ENCODE results near the gene IL17RB.

GRCh38 chr3:53801319-53801718 lies 45.0 kb upstream of the IL17RB start:
- TF ChIP-seq, protein P1, sequence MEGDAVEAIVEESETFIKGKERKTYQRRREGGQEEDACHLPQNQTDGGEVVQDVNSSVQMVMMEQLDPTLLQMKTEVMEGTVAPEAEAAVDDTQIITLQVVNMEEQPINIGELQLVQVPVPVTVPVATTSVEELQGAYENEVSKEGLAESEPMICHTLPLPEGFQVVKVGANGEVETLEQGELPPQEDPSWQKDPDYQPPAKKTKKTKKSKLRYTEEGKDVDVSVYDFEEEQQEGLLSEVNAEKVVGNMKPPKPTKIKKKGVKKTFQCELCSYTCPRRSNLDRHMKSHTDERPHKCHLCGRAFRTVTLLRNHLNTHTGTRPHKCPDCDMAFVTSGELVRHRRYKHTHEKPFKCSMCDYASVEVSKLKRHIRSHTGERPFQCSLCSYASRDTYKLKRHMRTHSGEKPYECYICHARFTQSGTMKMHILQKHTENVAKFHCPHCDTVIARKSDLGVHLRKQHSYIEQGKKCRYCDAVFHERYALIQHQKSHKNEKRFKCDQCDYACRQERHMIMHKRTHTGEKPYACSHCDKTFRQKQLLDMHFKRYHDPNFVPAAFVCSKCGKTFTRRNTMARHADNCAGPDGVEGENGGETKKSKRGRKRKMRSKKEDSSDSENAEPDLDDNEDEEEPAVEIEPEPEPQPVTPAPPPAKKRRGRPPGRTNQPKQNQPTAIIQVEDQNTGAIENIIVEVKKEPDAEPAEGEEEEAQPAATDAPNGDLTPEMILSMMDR (IDR thresholded peaks at IDR 0.05): no peak
- TF ChIP-seq RARB (CRISPR knock-in tag; IDR thresholded peaks at IDR 0.05) (no peak), POLR2A (IDR thresholded peaks at IDR 0.05; ENCODE audit: low read length) (no peak), JUN (IDR thresholded peaks at IDR 0.05) (no peak), GATA3 (IDR thresholded peaks at IDR 0.05; ENCODE audit: borderline replicate concordance) (no peak), RCOR1 (IDR thresholded peaks at IDR 0.05; ENCODE audit: low read depth, low read length) (no peak), JUNB (IDR thresholded peaks at IDR 0.05) (no peak), ZNF302 (CRISPR knock-in tag; IDR thresholded peaks at IDR 0.05) (no peak), BHLHE40 (IDR thresholded peaks at IDR 0.05; ENCODE audit: low read depth, low read length) (no peak), NR3C1 (IDR thresholded peaks at IDR 0.05) (no peak)
- TF ChIP-seq, protein P2, sequence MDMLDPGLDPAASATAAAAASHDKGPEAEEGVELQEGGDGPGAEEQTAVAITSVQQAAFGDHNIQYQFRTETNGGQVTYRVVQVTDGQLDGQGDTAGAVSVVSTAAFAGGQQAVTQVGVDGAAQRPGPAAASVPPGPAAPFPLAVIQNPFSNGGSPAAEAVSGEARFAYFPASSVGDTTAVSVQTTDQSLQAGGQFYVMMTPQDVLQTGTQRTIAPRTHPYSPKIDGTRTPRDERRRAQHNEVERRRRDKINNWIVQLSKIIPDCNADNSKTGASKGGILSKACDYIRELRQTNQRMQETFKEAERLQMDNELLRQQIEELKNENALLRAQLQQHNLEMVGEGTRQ (IDR thresholded peaks at IDR 0.05): no peak
